Iris pigment epithelial cell (primary cell): ENCODE results near the gene LMNA.
"Not testable (repeated sequence)": the region's sequence is repeated elsewhere in the genome, so short reads cannot be mapped to it uniquely, and the experiment has no call there.

Experiments used
- DNase-seq: peaks from one replicate; pipeline ENCODE4 v3.0.0-alpha.2; 2011; ENCODE audit warnings: low read depth

LMNA gene

DNA sequence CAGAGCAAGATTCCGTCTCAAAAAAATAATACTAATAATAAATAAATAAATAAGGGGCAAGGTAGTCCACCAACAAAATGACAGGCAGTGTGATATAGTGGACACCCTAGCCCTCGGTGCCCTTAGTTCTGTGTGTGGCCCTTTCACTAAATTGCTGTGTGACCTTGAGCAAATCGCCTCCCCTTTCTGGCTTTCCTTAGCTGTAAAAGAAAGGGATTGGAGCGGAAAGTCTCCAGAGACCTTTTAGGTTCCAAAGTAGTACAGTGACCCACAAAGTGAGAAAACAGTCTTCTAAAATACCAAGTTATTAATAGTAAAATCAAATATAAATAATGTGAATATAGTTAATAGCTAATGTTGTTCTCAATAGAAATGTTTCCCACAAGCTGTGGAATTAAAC lies 7.6 kb downstream of the LMNA start:
- no peak for DNase-seq

DNA sequence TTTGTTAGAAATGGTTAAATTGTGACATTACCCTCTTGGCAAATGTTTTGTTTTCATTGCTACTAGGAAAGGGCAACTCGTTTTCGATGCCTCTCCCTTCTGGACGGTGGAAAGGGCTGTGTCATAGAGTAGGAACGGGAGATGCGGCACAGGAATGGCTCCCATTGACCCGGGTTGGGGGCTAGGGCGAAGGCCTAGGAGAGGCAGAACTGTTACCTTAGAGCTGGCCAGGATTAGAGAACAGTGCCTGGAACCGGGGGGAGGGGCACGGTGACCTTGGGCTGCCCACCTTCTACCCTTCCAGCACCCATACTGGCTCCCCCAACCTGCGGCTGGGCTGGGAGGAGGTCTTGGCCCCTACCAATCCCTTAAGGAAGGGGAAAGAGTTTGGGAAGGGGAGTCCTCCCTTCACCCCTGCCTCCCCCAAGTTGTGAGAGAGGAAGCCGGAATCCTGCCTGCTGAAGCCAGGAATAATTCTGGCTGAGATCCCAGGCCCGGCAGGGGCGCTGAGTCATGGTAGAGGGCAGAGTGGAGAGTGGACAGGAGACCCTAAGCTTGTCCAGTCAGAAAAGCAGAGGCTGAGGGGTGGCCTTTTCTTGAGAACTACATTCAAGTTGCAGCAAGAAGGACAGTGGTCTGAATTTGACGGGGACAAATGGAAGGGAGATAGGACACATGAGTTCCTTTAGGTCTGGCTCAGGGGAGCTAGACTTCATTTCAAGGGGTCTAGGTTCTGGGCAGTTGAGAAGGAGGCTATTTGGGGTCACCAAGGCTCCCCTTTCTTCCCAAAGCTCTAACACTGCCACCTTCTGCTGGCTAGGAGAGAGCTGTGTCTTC lies 8.2 kb downstream of the LMNA start:
- peak; percentile 89 for DNase-seq

DNA sequence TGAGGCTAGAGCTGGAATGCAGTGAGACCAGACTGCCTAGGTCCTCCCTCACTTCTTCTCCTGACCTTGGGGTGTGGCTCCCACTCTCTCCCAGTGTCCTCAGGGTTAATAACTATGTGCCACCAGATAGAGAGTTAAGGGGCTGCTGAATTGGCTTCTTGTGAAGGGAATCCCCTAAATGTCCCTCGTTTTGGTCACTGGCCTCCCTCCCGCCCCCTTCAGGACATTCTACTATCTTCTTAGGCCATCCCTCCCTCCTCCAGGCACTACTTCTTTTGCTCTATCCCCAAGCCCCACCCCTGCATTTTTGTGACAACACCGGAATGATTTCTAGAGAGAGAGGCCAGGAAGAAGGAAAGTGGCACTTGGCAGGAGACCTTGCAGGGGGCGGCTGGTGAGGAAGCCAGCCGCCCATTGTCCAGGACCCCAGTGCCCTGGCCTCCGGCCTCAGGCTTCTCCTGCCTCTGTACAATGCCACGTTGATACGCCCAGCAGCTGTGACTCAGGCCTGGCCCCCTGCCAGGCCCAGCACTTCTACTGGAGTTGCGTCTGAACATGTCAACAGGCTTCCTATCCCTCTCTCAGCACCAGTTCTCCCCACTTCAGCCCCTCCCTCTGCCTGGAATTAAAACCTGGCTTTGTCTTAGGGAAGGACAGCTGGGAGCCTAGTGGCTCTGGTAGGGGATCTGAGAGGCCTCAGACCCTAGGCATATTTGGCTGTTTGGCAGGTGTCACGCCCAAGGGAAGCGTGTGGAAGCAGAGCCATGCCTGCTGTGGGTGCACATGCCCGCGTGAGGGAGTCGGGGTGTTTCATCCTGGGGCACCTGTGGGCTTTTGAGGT lies 9.1 kb downstream of the LMNA start:
- peak; percentile 97 for DNase-seq

GRCh38 chr1:156124557-156125483 lies 10.3 kb downstream of the LMNA start:
- DNase-seq = no peak

GRCh38 chr1:156125544-156125943 lies 11.0 kb downstream of the LMNA start:
- not testable (repeated sequence) for DNase-seq

- peak; percentile 92 for DNase-seq
Observed at GRCh38 chr1:156126043-156126629, 11.6 kb downstream of the LMNA start.

- DNase-seq = peak; percentile 94
Observed at GRCh38 chr1:156126630-156127534, 12.4 kb downstream of the LMNA start.

DNA sequence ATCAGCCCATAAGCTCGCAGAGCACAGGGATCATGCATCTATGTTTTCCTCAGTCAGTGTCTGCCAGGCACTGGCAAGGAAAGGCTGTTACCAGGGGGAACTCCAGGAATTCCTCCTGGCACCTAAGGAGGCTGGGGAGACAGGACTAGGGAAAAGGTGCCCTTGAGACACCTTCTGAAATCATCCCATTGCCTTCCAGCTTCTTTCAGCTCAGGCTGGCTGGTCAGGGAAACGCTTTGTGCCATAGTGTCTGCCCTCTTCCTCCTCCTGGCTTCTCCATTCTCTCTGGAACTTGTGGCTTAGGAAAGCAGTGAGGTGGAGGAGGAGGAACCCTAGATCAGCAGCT lies 13.8 kb downstream of the LMNA start:
- no peak for DNase-seq

GRCh38 chr1:156128654-156129597 lies 14.4 kb downstream of the LMNA start:
- DNase-seq = peak; percentile 81

GRCh38 chr1:156129687-156130577 lies 15.4 kb downstream of the LMNA start:
- peak; percentile 93 for DNase-seq

DNA sequence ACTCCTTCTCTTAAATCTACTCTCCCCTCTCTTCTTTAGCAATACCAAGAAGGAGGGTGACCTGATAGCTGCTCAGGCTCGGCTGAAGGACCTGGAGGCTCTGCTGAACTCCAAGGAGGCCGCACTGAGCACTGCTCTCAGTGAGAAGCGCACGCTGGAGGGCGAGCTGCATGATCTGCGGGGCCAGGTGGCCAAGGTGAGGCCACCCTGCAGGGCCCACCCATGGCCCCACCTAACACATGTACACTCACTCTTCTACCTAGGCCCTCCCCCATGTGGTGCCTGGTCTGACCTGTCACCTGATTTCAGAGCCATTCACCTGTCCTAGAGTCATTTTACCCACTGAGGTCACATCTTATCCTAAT lies 16.0 kb downstream of the LMNA start:
- DNase-seq = no peak

DNA sequence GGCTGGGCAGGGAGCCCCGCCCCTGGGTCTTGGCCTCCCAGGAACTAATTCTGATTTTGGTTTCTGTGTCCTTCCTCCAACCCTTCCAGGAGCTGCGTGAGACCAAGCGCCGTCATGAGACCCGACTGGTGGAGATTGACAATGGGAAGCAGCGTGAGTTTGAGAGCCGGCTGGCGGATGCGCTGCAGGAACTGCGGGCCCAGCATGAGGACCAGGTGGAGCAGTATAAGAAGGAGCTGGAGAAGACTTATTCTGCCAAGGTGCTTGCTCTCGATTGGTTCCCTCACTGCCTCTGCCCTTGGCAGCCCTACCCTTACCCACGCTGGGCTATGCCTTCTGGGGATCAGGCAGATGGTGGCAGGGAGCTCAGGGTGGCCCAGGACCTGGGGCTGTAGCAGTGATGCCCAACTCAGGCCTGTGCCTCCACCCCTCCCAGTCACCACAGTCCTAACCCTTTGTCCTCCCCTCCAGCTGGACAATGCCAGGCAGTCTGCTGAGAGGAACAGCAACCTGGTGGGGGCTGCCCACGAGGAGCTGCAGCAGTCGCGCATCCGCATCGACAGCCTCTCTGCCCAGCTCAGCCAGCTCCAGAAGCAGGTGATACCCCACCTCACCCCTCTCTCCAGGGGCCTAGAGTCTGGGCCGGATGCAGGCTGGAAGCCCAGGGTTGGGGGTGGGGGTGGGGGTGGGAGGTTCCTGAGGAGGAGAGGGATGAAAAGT lies 20.4 kb downstream of the LMNA start:
- DNase-seq = no peak

GRCh38 chr1:156135930-156136871 lies 21.7 kb downstream of the LMNA start:
- no peak for DNase-seq

DNA sequence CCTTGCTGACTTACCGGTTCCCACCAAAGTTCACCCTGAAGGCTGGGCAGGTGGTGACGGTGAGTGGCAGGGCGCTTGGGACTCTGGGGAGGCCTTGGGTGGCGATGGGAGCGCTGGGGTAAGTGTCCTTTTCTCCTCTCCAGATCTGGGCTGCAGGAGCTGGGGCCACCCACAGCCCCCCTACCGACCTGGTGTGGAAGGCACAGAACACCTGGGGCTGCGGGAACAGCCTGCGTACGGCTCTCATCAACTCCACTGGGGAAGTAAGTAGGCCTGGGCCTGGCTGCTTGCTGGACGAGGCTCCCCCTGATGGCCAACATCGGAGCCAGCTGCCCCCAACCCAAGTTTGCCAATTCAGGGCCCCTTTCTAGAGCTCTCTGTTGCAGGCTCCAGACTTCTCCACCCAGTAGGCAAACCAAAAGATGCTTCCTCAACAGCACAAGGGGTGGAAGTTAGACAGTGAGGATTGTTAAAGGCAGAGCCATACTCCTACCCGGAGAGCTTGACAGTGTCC lies 22.5 kb downstream of the LMNA start:
- no peak for DNase-seq

DNA sequence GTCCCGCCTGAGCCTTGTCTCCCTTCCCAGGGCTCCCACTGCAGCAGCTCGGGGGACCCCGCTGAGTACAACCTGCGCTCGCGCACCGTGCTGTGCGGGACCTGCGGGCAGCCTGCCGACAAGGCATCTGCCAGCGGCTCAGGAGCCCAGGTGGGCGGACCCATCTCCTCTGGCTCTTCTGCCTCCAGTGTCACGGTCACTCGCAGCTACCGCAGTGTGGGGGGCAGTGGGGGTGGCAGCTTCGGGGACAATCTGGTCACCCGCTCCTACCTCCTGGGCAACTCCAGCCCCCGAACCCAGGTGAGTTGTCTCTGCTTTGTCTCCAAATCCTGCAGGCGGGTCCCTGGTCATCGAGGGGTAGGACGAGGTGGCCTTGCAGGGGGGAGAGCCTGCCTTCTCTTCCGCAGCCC lies 24.0 kb downstream of the LMNA start:
- no peak for DNase-seq

GRCh38 chr1:156140879-156141707 lies 26.6 kb downstream of the LMNA start:
- DNase-seq = no peak
